DOHH2 (cell line): ENCODE results near the gene PLAAT3.

Experiments
- EZH2phosphoT487 ChIP-seq: fragments of 200-600 bp; sonication (generic); IDR thresholded peaks from 2 replicates; pipeline ENCODE4 v1.6.1; 2017; ENCODE audit warnings: borderline replicate concordance, mild to moderate bottlenecking, antibody characterized with exemption, low read length, moderate library complexity, mixed read lengths
- TF ChIP-seq, protein P1 (sequence below): fragments of 200-600 bp; sonication (generic); IDR thresholded peaks from one replicate; pipeline ENCODE4 v1.5.1; 2014; ENCODE audit warnings: antibody characterized with exemption, mild to moderate bottlenecking, low read depth, low read length; ENCODE audit not compliant: poor library complexity, severe bottlenecking

DNA sequence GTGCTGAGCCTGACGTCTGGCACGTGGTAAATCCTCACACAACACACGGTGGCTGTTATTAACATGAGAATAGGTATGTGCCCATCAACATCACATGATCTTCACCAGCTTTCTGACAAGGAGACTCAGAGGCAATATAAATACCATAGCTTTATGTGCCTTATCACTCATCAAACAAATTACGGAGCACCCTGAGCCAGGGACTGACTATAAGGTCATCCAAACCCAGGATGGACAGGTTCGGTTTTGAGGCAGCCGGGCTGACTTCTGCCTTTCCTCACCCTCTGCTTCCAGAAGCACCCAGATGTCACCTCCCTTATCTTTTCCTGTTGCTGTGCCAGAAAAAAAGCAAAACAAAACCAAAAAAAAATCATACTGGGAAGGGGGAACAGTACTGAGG lies 5.7 kb upstream of the PLAAT3 start:
- TF ChIP-seq, protein P1, sequence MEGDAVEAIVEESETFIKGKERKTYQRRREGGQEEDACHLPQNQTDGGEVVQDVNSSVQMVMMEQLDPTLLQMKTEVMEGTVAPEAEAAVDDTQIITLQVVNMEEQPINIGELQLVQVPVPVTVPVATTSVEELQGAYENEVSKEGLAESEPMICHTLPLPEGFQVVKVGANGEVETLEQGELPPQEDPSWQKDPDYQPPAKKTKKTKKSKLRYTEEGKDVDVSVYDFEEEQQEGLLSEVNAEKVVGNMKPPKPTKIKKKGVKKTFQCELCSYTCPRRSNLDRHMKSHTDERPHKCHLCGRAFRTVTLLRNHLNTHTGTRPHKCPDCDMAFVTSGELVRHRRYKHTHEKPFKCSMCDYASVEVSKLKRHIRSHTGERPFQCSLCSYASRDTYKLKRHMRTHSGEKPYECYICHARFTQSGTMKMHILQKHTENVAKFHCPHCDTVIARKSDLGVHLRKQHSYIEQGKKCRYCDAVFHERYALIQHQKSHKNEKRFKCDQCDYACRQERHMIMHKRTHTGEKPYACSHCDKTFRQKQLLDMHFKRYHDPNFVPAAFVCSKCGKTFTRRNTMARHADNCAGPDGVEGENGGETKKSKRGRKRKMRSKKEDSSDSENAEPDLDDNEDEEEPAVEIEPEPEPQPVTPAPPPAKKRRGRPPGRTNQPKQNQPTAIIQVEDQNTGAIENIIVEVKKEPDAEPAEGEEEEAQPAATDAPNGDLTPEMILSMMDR = no peak
- TF ChIP-seq EZH2phosphoT487 = no peak
